GM23338 (cell line): ENCODE results near the gene HSF2BP.
"Not testable (repeated sequence)": the region's sequence is repeated elsewhere in the genome, so short reads cannot be mapped to it uniquely, and the experiment has no call there.

Source experiments
- EZH2 ChIP-seq: fragments of 200-600 bp; sonication (generic); IDR thresholded peaks from one replicate; pipeline ENCODE4 v1.8.0; 2017; ENCODE audit warnings: antibody characterized with exemption, mild to moderate bottlenecking, low read depth; ENCODE audit not compliant: unreplicated experiment
- JUNB ChIP-seq: IDR thresholded peaks from one replicate; pipeline ENCODE4 v1.6.1; 2016; ENCODE audit warnings: antibody characterized with exemption; ENCODE audit not compliant: unreplicated experiment
- POLR2AphosphoS5 ChIP-seq: IDR thresholded peaks from 2 replicates; pipeline ENCODE4 v1.6.1; 2016; ENCODE audit warnings: antibody characterized with exemption, low read depth
- ZNF114 ChIP-seq: fragments of 250-450 bp; sonication (Bioruptor Pico); IDR thresholded peaks from 2 replicates; pipeline ENCODE4 v1.5.0; 2020; ENCODE audit warnings: mild to moderate bottlenecking, moderate library complexity
- ZNF331 ChIP-seq: fragments of 250-450 bp; sonication (Bioruptor Pico); IDR thresholded peaks from 2 replicates; pipeline ENCODE4 v1.5.0; 2020; ENCODE audit warnings: low read depth, mild to moderate bottlenecking, moderate library complexity
- TF ChIP-seq, protein P1 (sequence below), 2 experiments: fragments of 200-600 bp in 1 of 2; sonication (generic) in 1 of 2; conservative IDR thresholded peaks; 2 replicates each; pipeline versions ENCODE4 v1.5.1 to v1.6.1; 2016 to 2017; ENCODE audit warnings: antibody characterized with exemption in 2 of 2, low read depth in 2 of 2, mild to moderate bottlenecking in 2 of 2, moderate library complexity in 1 of 2
- TF ChIP-seq, protein P2 (sequence below): IDR thresholded peaks from one replicate; pipeline ENCODE4 v1.6.1; 2018; ENCODE audit warnings: antibody characterized with exemption; ENCODE audit not compliant: unreplicated experiment
- TF ChIP-seq, protein P3 (sequence below): fragments of 250-450 bp; sonication (Bioruptor Pico); IDR thresholded peaks from 2 replicates; pipeline ENCODE4 v1.5.0; 2020; ENCODE audit warnings: mild to moderate bottlenecking, moderate library complexity

DNA sequence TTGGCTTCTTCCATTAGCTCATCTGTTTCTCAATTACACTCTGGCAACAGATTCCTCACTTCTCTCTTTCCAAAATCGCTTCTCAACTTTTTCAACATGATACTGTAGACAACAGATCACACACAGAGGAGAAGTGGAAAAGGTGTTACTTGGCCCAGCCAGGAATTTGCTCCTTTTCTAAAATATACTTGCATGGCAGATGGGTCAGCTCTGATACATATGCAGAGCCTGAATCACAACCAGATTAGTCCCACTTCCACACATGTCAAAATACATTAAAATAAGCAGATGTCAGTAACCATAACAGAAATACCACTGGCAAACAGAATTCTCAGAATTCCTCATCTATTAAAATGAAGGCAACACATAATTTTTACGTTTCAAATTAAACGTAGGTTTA, 89.1 kb downstream of the HSF2BP start:
- TF ChIP-seq EZH2; JUNB; ZNF114 (CRISPR knock-in tag); POLR2AphosphoS5; ZNF331 (CRISPR knock-in tag): not testable (repeated sequence)
- TF ChIP-seq, protein P1, sequence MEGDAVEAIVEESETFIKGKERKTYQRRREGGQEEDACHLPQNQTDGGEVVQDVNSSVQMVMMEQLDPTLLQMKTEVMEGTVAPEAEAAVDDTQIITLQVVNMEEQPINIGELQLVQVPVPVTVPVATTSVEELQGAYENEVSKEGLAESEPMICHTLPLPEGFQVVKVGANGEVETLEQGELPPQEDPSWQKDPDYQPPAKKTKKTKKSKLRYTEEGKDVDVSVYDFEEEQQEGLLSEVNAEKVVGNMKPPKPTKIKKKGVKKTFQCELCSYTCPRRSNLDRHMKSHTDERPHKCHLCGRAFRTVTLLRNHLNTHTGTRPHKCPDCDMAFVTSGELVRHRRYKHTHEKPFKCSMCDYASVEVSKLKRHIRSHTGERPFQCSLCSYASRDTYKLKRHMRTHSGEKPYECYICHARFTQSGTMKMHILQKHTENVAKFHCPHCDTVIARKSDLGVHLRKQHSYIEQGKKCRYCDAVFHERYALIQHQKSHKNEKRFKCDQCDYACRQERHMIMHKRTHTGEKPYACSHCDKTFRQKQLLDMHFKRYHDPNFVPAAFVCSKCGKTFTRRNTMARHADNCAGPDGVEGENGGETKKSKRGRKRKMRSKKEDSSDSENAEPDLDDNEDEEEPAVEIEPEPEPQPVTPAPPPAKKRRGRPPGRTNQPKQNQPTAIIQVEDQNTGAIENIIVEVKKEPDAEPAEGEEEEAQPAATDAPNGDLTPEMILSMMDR (conservative IDR thresholded peaks at IDR 0.05; ENCODE audit: low read depth in 2 of 2), result not testable (repeated sequence)
- TF ChIP-seq, protein P2, sequence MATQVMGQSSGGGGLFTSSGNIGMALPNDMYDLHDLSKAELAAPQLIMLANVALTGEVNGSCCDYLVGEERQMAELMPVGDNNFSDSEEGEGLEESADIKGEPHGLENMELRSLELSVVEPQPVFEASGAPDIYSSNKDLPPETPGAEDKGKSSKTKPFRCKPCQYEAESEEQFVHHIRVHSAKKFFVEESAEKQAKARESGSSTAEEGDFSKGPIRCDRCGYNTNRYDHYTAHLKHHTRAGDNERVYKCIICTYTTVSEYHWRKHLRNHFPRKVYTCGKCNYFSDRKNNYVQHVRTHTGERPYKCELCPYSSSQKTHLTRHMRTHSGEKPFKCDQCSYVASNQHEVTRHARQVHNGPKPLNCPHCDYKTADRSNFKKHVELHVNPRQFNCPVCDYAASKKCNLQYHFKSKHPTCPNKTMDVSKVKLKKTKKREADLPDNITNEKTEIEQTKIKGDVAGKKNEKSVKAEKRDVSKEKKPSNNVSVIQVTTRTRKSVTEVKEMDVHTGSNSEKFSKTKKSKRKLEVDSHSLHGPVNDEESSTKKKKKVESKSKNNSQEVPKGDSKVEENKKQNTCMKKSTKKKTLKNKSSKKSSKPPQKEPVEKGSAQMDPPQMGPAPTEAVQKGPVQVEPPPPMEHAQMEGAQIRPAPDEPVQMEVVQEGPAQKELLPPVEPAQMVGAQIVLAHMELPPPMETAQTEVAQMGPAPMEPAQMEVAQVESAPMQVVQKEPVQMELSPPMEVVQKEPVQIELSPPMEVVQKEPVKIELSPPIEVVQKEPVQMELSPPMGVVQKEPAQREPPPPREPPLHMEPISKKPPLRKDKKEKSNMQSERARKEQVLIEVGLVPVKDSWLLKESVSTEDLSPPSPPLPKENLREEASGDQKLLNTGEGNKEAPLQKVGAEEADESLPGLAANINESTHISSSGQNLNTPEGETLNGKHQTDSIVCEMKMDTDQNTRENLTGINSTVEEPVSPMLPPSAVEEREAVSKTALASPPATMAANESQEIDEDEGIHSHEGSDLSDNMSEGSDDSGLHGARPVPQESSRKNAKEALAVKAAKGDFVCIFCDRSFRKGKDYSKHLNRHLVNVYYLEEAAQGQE, result not testable (repeated sequence)
- TF ChIP-seq, protein P3, sequence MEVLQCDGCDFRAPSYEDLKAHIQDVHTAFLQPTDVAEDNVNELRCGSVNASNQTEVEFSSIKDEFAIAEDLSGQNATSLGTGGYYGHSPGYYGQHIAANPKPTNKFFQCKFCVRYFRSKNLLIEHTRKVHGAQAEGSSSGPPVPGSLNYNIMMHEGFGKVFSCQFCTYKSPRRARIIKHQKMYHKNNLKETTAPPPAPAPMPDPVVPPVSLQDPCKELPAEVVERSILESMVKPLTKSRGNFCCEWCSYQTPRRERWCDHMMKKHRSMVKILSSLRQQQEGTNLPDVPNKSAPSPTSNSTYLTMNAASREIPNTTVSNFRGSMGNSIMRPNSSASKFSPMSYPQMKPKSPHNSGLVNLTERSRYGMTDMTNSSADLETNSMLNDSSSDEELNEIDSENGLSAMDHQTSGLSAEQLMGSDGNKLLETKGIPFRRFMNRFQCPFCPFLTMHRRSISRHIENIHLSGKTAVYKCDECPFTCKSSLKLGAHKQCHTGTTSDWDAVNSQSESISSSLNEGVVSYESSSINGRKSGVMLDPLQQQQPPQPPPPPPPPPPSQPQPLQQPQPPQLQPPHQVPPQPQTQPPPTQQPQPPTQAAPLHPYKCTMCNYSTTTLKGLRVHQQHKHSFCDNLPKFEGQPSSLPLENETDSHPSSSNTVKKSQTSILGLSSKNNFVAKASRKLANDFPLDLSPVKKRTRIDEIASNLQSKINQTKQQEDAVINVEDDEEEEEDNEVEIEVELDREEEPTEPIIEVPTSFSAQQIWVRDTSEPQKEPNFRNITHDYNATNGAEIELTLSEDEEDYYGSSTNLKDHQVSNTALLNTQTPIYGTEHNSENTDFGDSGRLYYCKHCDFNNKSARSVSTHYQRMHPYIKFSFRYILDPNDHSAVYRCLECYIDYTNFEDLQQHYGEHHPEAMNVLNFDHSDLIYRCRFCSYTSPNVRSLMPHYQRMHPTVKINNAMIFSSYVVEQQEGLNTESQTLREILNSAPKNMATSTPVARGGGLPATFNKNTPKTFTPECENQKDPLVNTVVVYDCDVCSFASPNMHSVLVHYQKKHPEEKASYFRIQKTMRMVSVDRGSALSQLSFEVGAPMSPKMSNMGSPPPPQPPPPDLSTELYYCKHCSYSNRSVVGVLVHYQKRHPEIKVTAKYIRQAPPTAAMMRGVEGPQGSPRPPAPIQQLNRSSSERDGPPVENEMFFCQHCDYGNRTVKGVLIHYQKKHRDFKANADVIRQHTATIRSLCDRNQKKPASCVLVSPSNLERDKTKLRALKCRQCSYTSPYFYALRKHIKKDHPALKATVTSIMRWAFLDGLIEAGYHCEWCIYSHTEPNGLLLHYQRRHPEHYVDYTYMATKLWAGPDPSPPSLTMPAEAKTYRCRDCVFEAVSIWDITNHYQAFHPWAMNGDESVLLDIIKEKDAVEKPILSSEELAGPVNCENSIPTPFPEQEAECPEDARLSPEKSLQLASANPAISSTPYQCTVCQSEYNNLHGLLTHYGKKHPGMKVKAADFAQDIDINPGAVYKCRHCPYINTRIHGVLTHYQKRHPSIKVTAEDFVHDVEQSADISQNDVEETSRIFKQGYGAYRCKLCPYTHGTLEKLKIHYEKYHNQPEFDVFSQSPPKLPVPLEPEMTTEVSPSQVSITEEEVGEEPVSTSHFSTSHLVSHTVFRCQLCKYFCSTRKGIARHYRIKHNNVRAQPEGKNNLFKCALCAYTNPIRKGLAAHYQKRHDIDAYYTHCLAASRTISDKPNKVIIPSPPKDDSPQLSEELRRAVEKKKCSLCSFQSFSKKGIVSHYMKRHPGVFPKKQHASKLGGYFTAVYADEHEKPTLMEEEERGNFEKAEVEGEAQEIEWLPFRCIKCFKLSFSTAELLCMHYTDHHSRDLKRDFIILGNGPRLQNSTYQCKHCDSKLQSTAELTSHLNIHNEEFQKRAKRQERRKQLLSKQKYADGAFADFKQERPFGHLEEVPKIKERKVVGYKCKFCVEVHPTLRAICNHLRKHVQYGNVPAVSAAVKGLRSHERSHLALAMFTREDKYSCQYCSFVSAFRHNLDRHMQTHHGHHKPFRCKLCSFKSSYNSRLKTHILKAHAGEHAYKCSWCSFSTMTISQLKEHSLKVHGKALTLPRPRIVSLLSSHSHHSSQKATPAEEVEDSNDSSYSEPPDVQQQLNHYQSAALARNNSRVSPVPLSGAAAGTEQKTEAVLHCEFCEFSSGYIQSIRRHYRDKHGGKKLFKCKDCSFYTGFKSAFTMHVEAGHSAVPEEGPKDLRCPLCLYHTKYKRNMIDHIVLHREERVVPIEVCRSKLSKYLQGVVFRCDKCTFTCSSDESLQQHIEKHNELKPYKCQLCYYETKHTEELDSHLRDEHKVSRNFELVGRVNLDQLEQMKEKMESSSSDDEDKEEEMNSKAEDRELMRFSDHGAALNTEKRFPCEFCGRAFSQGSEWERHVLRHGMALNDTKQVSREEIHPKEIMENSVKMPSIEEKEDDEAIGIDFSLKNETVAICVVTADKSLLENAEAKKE (CRISPR knock-in tag), result not testable (repeated sequence)
